SK-N-SH (cell line): ENCODE data around the gene NPDC1. TPM values are rescaled to one million over a fixed set of nuclear protein-coding genes. Genes with fewer than 3 reads are reported as not detected.

Experiments used
- CTCF ChIA-PET: fragments of 300-600, 350-600 bp; formaldehyde crosslinking; extraction: SDS; loops from one replicate; lab custom pipeline; 2021; lab: Yijun Ruan, JAX
- POLR2A ChIA-PET: fragments of 350-600 bp; sonication (Branson Sonifier 250); formaldehyde crosslinking; extraction: SDS; loops from one replicate; lab custom pipeline; 2020; ENCODE audit warnings: antibody characterized with exemption, inconsistent platforms; lab: Yijun Ruan, JAX
- DNase-seq: peaks from one replicate; pipeline ENCODE4 v3.0.0; 2012
- H2AFZ ChIP-seq: fragments of 200-600 bp; sonication (generic); 2 replicates; pipeline ENCODE4 v1.8.1; 2016; ENCODE audit warnings: antibody characterized with exemption, mild to moderate bottlenecking, low read depth
- H3F3A ChIP-seq: fragments of 200-600 bp; sonication (generic); replicated peaks from 2 replicates; pipeline ENCODE3; 2016; ENCODE audit warnings: antibody characterized with exemption, mild to moderate bottlenecking; ENCODE audit not compliant: insufficient read depth
- H3K27ac ChIP-seq, 2 experiments: fragments of 200-500 bp in 1 of 2; fragments of 200-600 bp in 1 of 2; sonication (Bioruptor generic) in 1 of 2; sonication (generic), shearing (Covaris generic) in 1 of 2; 2 replicates each; pipeline versions ENCODE4 v1.5.1 to v1.6.1; 2014 to 2016; ENCODE audit warnings: low read depth in 2 of 2, inconsistent platforms in 1 of 2, low read length in 1 of 2, mild to moderate bottlenecking in 1 of 2, mixed read lengths in 1 of 2
- H3K27me3 ChIP-seq: fragments of 200-600 bp; sonication (generic), shearing (Covaris generic); 2 replicates; pipeline ENCODE4 v1.6.1; 2016; ENCODE audit warnings: mixed run types; ENCODE audit not compliant: insufficient read depth
- H3K36me3 ChIP-seq, 2 experiments: fragments of 200-500 bp in 1 of 2; fragments of 200-600 bp in 1 of 2; sonication (Bioruptor generic) in 1 of 2; sonication (generic) in 1 of 2; replicated peaks in 1 of 2; 2 replicates each; pipeline versions ENCODE3 to v1.5.1; 2014 to 2016; ENCODE audit warnings: low read length in 1 of 2, mild to moderate bottlenecking in 1 of 2; ENCODE audit not compliant: insufficient read depth in 2 of 2, control insufficient read depth in 1 of 2
- H3K4me1 ChIP-seq, 2 experiments: fragments of 200-500 bp in 1 of 2; fragments of 200-600 bp in 1 of 2; sonication (Bioruptor generic) in 1 of 2; sonication (generic), shearing (Covaris generic) in 1 of 2; 2 replicates each; pipeline versions ENCODE4 v1.5.1 to v1.6.1; 2014 to 2016; ENCODE audit warnings: low read depth in 1 of 2, low read length in 1 of 2, mixed run types in 1 of 2; ENCODE audit not compliant: insufficient read depth in 2 of 2, control insufficient read depth in 1 of 2
- H3K4me2 ChIP-seq: fragments of 200-600 bp; sonication (generic), shearing (Covaris generic); 2 replicates; pipeline ENCODE4 v1.6.1; 2017; ENCODE audit warnings: mixed run types
- H3K4me3 ChIP-seq, 2 experiments: fragments of 200-500 bp in 1 of 2; fragments of 200-600 bp in 1 of 2; sonication (Bioruptor generic) in 1 of 2; sonication (generic), shearing (Covaris generic) in 1 of 2; 2 replicates each; pipeline versions ENCODE4 v1.5.1 to v1.8.1; 2014 to 2016; ENCODE audit warnings: low read depth in 2 of 2, inconsistent platforms in 1 of 2, low read length in 1 of 2, mild to moderate bottlenecking in 1 of 2, mixed read lengths in 1 of 2, moderate library complexity in 1 of 2
- H3K79me2 ChIP-seq: fragments of 200-600 bp; sonication (generic); 2 replicates; pipeline ENCODE4 v1.8.1; 2017; ENCODE audit warnings: mild to moderate bottlenecking; ENCODE audit not compliant: insufficient read depth
- H3K9ac ChIP-seq: fragments of 200-600 bp; sonication (generic); 2 replicates; pipeline ENCODE4 v1.6.1; 2017; ENCODE audit warnings: mixed run types
- H3K9me2 ChIP-seq: fragments of 200-600 bp; sonication (generic); 2 replicates; pipeline ENCODE4 v1.6.1; 2017; ENCODE audit warnings: mixed run types
- H3K9me3 ChIP-seq: fragments of 200-600 bp; sonication (generic); 2 replicates; pipeline ENCODE4 v1.6.1; 2017; ENCODE audit warnings: mixed run types, mild to moderate bottlenecking, moderate library complexity
- H4K20me1 ChIP-seq: fragments of 200-600 bp; sonication (generic); 2 replicates; pipeline ENCODE4 v1.6.1; 2017; ENCODE audit warnings: mild to moderate bottlenecking, mixed run types; ENCODE audit not compliant: insufficient read depth
- CHD2 ChIP-seq: fragments of 150-350 bp; IDR thresholded peaks from 2 replicates; pipeline ENCODE4 v1.6.1; 2018; ENCODE audit warnings: low read length; ENCODE audit not compliant: partially characterized antibody
- FOSL2 ChIP-seq: IDR thresholded peaks from 2 replicates; pipeline ENCODE4 v1.4.0; 2012; ENCODE audit warnings: low read depth, mild to moderate bottlenecking, moderate library complexity, borderline replicate concordance
- MXI1 ChIP-seq: IDR thresholded peaks from 2 replicates; pipeline ENCODE4 v1.6.1; 2012; ENCODE audit warnings: mild to moderate bottlenecking, low read depth, low read length, improper control_type of control experiment
- RAD21 ChIP-seq: IDR thresholded peaks from 2 replicates; pipeline ENCODE4 v1.6.1; 2012; ENCODE audit warnings: mild to moderate bottlenecking, low read length
- WGBS: methylation state at CpG from one replicate; pipeline ENCODE4 v1.1.6; 2017; ENCODE audit warnings: low lambda C conversion rate; 5-methylcytosine and 5-hydroxymethylcytosine counted together
- polyA plus RNA-seq, 3 experiments: library from polyadenylated mRNA; depleted of rRNA; stranded (reverse); fragments of >200 nt; gene quantifications; 2 replicates each; pipeline ENCODE4 v1.2.3, GENCODE V29; 2012

The NPDC1 gene
- polyA plus RNA-seq, 1 of the 3 experiments (the other 2 are of a cell fraction) = 48.1 TPM

DNA sequence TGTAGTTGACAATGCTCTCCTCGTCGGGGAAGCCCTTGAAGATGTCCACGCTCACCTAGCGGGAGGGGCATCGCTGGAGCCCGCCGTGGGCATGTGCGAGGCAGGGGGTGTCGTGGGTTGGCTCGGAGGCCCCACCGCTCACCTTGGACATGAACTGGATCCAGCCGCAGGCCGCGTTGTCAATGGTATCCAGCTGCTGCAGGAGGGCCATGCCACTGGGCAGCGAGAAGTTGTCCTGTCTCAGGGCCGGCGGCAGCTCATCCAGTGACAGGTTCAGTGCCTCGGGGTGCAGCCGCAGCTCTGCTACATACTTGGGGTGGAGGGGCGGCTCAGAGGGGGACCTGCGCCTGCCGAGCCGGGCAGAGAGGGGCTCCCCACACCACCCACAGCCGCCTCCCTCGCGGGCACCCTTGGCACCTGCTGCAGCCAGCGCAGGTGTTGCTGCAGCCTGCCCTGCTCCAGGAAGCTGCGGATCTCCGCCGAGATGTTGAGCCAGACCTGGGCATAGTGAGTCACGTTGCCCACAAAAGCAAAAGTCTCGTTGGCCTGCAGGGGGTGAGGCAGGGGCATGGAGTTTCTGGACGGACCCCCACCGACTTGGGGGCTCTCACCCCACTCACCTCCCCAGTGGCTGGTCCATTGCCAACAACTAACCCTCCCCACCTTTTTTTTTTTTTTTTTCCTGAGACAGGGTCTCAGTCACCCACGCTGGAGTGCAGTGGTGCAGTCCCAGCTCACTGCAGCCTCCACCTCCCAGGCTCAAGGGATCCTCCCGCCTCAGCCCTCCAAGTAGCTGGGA, 27.0 kb downstream of the NPDC1 start:
- no peak for DNase-seq
- CTCF ChIA-PET = interaction anchor here (0.6 to 2.1 kb wide), 5 partner anchors 10 to 71 kb away, joined by 3 to 7 read pairs (median 5); partner anchors contain the start of gene ABCA2
- Histone ChIP-seq H3K4me2 (no peak overlapping the region), H3K4me1 (no peaks in the 10 kb centered on the region), H3F3A (no peaks in the 10 kb centered on the region), H3K9me3 (no peaks in the 10 kb centered on the region), H4K20me1 (0 out of 2 replicates have a peak, but pooled peaks cover 4% of the 10 kb centered on the region), H2AFZ (no peak overlapping the region), H3K9me2 (no peaks in the 10 kb centered on the region), H3K27ac (no peak overlapping the region), H3K9ac (no peak overlapping the region), H3K79me2 (no peaks in the 10 kb centered on the region), H3K4me3 (no peak overlapping the region), H3K27me3 (no peaks in the 10 kb centered on the region), H3K36me3 (peaks cover 0 to 13% of the 10 kb centered on the region in 2 experiments)
- WGBS = 80% methylated on average over 13 of the region's 36 CpGs
- no peak for TF ChIP-seq CHD2
- POLR2A ChIA-PET = interaction anchor here (0.6 kb wide), 1 partner anchor 10 kb away, joined by 3 read pairs; no protein-coding TSS in a partner anchor

DNA sequence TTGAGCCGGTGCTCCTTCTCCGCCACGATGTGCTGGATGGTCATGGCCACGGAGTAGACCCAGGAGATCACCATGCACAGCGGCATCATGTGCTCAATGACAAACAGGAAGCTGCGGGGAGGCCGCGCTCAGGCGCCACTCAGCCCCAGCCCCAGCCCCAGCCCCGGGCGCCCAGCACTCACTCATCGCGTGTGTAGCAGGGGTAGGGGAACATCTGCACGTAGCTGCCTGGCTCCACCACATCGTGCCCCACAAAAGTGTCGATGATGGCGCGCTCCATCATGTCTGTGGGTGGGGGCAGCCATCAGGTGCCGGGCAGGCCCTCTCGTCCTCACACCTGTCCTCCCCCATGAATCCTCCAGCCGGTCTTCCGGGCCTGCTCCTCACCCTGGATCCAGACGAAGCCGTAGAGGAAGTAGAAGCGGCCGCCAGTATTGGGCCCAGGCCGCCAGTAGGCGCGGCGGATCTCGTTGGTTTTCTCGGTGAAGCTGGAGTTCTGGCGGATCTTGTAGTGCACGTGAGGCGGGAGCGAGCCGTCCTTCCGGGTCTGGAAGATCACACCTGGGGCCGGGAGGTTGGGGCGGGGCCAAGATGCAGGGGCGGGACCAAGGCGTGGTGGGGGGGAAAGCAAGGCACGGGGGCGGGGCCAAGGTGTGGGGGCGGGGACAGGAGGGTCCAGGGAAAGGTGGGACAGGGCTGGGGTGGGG, 28.0 kb downstream of the NPDC1 start:
- H3K4me1 ChIP-seq = no peaks in the 10 kb centered on the region
- H3K4me2 ChIP-seq = no peak overlapping the region
- WGBS = 96% methylated on average over 31 of the region's 45 CpGs
- no peak overlapping the region for H3K9ac ChIP-seq
- no peaks in the 10 kb centered on the region for H3K9me3 ChIP-seq
- H3K27ac ChIP-seq = no peak overlapping the region
- H3K27me3 ChIP-seq = no peaks in the 10 kb centered on the region
- TF ChIP-seq FOSL2 (no peak), RAD21 (no peak)
- ChIA-PET POLR2A (no interaction called here), CTCF (interaction anchor here (0.6 to 2.1 kb wide), 3 partner anchors 7 to 70 kb away, joined by 3 to 7 read pairs (median 3); no protein-coding TSS in a partner anchor)
- H3F3A ChIP-seq = no peaks in the 10 kb centered on the region
- no peaks in the 10 kb centered on the region for H3K9me2 ChIP-seq
- H3K4me3 ChIP-seq = no peak overlapping the region
- H2AFZ ChIP-seq = no peak overlapping the region
- DNase-seq = no peak
- H3K36me3 ChIP-seq = peaks cover 0 to 13% of the 10 kb centered on the region in 2 experiments
- 0 out of 2 replicates have a peak, but pooled peaks cover 4% of the 10 kb centered on the region for H4K20me1 ChIP-seq
- no peaks in the 10 kb centered on the region for H3K79me2 ChIP-seq

DNA sequence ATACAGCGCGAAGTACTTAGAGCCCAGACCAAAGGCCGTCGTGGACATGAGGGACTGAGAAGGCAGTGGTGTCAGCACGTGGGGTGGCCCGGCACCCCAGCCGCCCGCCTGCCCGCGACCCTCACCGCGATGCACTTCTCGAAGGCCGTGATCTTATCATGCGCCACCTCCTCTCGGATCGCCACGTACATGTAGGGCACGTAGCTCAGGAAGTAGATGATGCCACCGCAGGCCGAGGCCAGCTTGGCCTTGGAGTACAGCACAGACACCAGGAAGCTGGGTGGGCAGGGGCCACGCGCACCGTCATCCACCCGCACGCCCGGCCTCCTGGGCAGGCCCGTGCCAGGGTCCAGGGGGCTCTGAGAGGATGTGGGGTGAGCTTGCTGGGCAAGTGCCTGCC, 28.9 kb downstream of the NPDC1 start:
- CTCF ChIA-PET = interaction anchor here (1.3 kb wide), 1 partner anchor 8 kb away, joined by 3 read pairs; no protein-coding TSS in a partner anchor

More for the DNA sequence above, 28.9 kb downstream of the NPDC1 start:
- H3K9me2 ChIP-seq = no peaks in the 10 kb centered on the region
- H3K36me3 ChIP-seq = peaks cover 0 to 17% of the 10 kb centered on the region in 2 experiments
- POLR2A ChIA-PET = no interaction called here
- no peaks in the 10 kb centered on the region for H3F3A ChIP-seq
- TF ChIP-seq MXI1 = no peak
- 93% methylated on average over 24 of the region's 28 CpGs for WGBS
- no peak overlapping the region for H2AFZ ChIP-seq
- no peak overlapping the region for H3K27ac ChIP-seq
- no peaks in the 10 kb centered on the region for H3K79me2 ChIP-seq
- H3K4me3 ChIP-seq = no peak overlapping the region
- H3K4me1 ChIP-seq = no peaks in the 10 kb centered on the region
- no peak for DNase-seq
- H3K4me2 ChIP-seq = no peak overlapping the region
- H3K9me3 ChIP-seq = no peaks in the 10 kb centered on the region
- H4K20me1 ChIP-seq = 0 out of 2 replicates have a peak, but pooled peaks cover 4% of the 10 kb centered on the region
- H3K27me3 ChIP-seq = no peaks in the 10 kb centered on the region
- H3K9ac ChIP-seq = no peak overlapping the region
